Sigmoid colon (tissue), 7 donors: Measurements from ENCODE around the gene RGN. TPM values are rescaled to one million over a fixed set of nuclear protein-coding genes. Genes with fewer than 3 reads are reported as not detected.
"Not testable (repeated sequence)": the region's sequence is repeated elsewhere in the genome, so short reads cannot be mapped to it uniquely, and the experiment has no call there.

Experiments
- DNase-seq: peaks from one replicate; pipeline ENCODE4 v3.0.0-alpha.2; 2019
- H3K27ac ChIP-seq, 4 donors: fragments of 200-600 bp; sonication (generic); one replicate each; pipeline ENCODE4 v1.5.1; 2016 to 2019; ENCODE audit warnings: mild to moderate bottlenecking in 1 of 4
- H3K27me3 ChIP-seq, 3 donors: fragments of 200-600 bp; sonication (generic); one replicate each; pipeline ENCODE4 v1.5.1; 2019; ENCODE audit warnings: mild to moderate bottlenecking in 1 of 3
- H3K36me3 ChIP-seq, 4 donors: fragments of 200-600 bp; sonication (generic); one replicate each; pipeline ENCODE4 v1.5.1; 2016 to 2019
- H3K4me1 ChIP-seq, 4 donors: fragments of 200-600 bp; sonication (generic); one replicate each; pipeline ENCODE4 v1.5.1; 2017 to 2019
- H3K4me3 ChIP-seq, 4 donors: fragments of 200-600 bp; sonication (generic); one replicate each; pipeline ENCODE4 v1.5.1; 2017 to 2019; ENCODE audit warnings: mild to moderate bottlenecking in 2 of 4, moderate library complexity in 1 of 4
- H3K9me3 ChIP-seq, 4 donors: fragments of 200-600 bp in 3 of 4; sonication (generic) in 3 of 4; one replicate each; pipeline versions ENCODE4 v1.5.1 to v1.6.1; 2013 to 2019
- EP300 ChIP-seq, 4 donors: sonication (generic); formaldehyde crosslinking; IDR thresholded peaks; one replicate each; pipeline ENCODE4 v1.6.1; 2017; ENCODE audit warnings: antibody characterized with exemption in 4 of 4
- POLR2A ChIP-seq, 2 donors: fragments of 450-650 bp; IDR thresholded peaks; one replicate each; pipeline ENCODE4 v1.6.1; 2016; ENCODE audit warnings: antibody characterized with exemption in 2 of 2, mild to moderate bottlenecking in 2 of 2, moderate library complexity in 2 of 2
- POLR2AphosphoS5 ChIP-seq, 4 donors: sonication (generic); formaldehyde crosslinking; IDR thresholded peaks; one replicate each; pipeline ENCODE4 v1.6.1; 2017; ENCODE audit warnings: antibody characterized with exemption in 4 of 4
- WGBS, 2 donors: extraction: QIAGEN DNeasy Blood & Tissue Kit; methylation state at CpG; one replicate each; pipeline ENCODE4 v1.1.7; 2013; 5-methylcytosine and 5-hydroxymethylcytosine counted together
- intact Hi-C: fragments of 100-400 bp; cut with DNase I; formaldehyde crosslinking; loops from one replicate; pipeline ENCODE4 v1.15.1; 2023
- polyA plus RNA-seq, 3 donors: library from polyadenylated mRNA; stranded (reverse); fragments of 200-250 nt; gene quantifications; one replicate each; pipeline ENCODE4 v1.2.3, GENCODE V29; 2013
- small RNA-seq, 3 donors: library from RNA; depleted of rRNA; stranded (forward); fragments of <200 nt; gene quantifications; one replicate each; pipeline ENCODE3, GENCODE V24; 2016
- total RNA-seq, 4 donors: library from RNA; depleted of rRNA; stranded (reverse); fragments of >200 nt; gene quantifications; one replicate each; pipeline ENCODE4 v1.1.0, GENCODE V29; 2016
- TF ChIP-seq, protein P1 (sequence below), 4 experiments: fragments of 450-650 bp in 3 of 4; fragments of 200-600 bp in 1 of 4; IDR thresholded peaks; one replicate each; pipeline ENCODE4 v1.5.1; 2016 to 2019; ENCODE audit warnings: antibody characterized with exemption in 4 of 4, mild to moderate bottlenecking in 3 of 4, moderate library complexity in 2 of 4
- donor health status: healthy with polysubstance abuse.
- donor health status: Bipolar disorder and iron deficiency.
- donor health status: healthy.

Gene RGN
- total and polyA plus RNA-seq, 7 donors = 0.42 to 12.2 (median 5.7) TPM; not detected in 1

DNA sequence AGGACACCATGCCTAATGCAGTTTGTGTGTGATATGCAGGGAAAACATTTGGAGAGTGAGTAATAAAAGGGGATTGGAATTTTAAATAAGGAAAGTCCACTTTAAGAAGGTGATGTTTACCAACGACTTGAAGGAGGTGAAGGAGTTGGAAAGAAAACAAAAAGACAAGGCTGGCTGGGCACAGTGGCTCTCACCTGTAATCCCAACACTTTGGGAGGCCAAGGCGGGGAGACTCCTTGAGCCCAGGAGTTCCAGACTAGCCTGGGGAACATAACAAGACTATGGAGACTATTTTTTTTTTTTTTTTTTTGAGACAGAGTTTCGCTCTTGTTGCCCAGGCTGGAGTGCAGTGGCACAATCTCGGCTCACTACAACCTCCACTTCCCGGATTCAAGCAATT, 55.2 kb downstream of the RGN start:
- Histone ChIP-seq H3K9me3 (no peaks in the 10 kb centered on the region), H3K4me3 (no peak overlapping the region), H3K4me1 (peaks cover 0 to 9% (median 0%) of the 10 kb centered on the region in 4 donors), H3K27ac (no peak overlapping the region), H3K36me3 (no peaks in the 10 kb centered on the region), H3K27me3 (no peaks in the 10 kb centered on the region)
- TF ChIP-seq POLR2A (IDR thresholded peaks at IDR 0.05) (no peak), POLR2AphosphoS5 (IDR thresholded peaks at IDR 0.05) (no peak), EP300 (IDR thresholded peaks at IDR 0.05) (no peak)
- TF ChIP-seq, protein P1, sequence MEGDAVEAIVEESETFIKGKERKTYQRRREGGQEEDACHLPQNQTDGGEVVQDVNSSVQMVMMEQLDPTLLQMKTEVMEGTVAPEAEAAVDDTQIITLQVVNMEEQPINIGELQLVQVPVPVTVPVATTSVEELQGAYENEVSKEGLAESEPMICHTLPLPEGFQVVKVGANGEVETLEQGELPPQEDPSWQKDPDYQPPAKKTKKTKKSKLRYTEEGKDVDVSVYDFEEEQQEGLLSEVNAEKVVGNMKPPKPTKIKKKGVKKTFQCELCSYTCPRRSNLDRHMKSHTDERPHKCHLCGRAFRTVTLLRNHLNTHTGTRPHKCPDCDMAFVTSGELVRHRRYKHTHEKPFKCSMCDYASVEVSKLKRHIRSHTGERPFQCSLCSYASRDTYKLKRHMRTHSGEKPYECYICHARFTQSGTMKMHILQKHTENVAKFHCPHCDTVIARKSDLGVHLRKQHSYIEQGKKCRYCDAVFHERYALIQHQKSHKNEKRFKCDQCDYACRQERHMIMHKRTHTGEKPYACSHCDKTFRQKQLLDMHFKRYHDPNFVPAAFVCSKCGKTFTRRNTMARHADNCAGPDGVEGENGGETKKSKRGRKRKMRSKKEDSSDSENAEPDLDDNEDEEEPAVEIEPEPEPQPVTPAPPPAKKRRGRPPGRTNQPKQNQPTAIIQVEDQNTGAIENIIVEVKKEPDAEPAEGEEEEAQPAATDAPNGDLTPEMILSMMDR (IDR thresholded peaks at IDR 0.05) = no peak
- DNase-seq = peak; percentile 48
- WGBS, 2 donors = 82 to 83% methylated on average over 4 to 5 of the region's 5 CpGs
- intact Hi-C loops = no loop called here

DNA sequence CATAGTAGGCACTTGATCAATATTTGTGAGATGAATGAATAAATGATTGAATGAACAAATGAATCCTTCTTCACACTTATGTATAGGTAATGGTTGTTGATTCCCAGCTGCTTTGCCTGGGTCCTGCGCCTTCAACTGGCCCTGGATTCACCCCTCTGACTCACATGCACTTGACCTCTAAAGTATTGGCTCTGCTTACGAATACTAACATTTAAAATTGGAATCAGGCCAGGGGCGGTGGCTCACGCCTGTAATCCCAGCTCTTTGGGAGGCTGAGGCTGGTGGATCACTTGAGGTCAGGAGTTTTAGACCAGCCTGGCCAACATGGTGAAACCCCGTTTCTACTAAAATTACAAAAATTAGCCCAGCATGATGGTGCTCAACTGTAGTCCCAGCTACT, 57.4 kb downstream of the RGN start:
- WGBS, 2 donors = 45 to 80% methylated on average over 5 of the region's 5 CpGs
- H3K36me3 ChIP-seq, H3K27me3 ChIP-seq, intact Hi-C loops, H3K4me3 ChIP-seq, H3K27ac ChIP-seq, H3K4me1 ChIP-seq, H3K9me3 ChIP-seq: not testable (repeated sequence)
- peak; percentile 45 for DNase-seq

DNA sequence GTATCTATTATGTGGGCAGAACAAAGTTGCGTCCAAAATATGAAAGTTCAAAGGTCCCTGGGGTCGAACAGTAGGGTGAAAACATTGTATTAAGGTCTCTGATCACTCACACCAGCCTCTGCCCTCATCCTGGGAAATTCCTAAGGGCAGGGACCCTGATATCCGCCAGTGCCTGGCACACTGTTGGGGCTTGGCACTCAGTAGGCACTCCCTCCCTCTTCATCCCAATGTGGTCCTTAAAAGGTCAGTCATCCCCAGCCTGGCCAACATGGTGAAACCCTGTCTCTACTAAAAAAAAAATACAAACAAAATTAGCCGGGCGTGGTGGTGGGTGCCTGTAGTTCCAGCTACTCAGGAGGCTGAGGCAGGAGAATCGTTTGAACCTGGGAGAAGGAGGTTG, 59.9 kb downstream of the RGN start:
- TF ChIP-seq EP300 (IDR thresholded peaks at IDR 0.05) = no peak
- no peak for TF ChIP-seq POLR2AphosphoS5 (IDR thresholded peaks at IDR 0.05)
- TF ChIP-seq, protein P1 (IDR thresholded peaks at IDR 0.05) = no peak
- no peak for TF ChIP-seq POLR2A (IDR thresholded peaks at IDR 0.05)
- Histone ChIP-seq H3K27me3 (no peaks in the 10 kb centered on the region), H3K4me3 (no peak overlapping the region), H3K9me3 (no peaks in the 10 kb centered on the region), H3K27ac (no peak overlapping the region), H3K36me3 (peaks cover 0 to 10% (median 0%) of the 10 kb centered on the region in 4 donors), H3K4me1 (peaks cover 0 to 2% (median under 1%) of the 10 kb centered on the region in 4 donors)
- intact Hi-C loops = no loop called here
- DNase-seq = no peak
- WGBS, 2 donors = 86 to 91% methylated on average over 6 of the region's 6 CpGs

Small RNA genes lying within 50 kb of the gene (small RNA-seq; reads per million reads assigned to genes)
- gene RNU12-2P (0 reads per million in 3 donors), gene RNU6-1189P (0 reads per million in 3 donors)

Other genes starting within 250 kb of the RGN start
- gene RP2, start 241.4 kb upstream of the RGN start, total RNA-seq = 10 to 100 TPM in 2 of 4 donors, 1 to 10 TPM in 2; 8.0 to 11.9 (median 9.8) TPM
- gene RP2, start 241.4 kb upstream of the RGN start, polyA plus RNA-seq = 10 to 100 TPM in 2 of 3 donors, 1 to 10 TPM in 1; 8.7 to 20.1 (median 10.2) TPM
- gene JADE3, start 166.0 kb upstream of the RGN start, total RNA-seq = 1 to 10 TPM; 5.3 to 7.8 (median 7.0) TPM
- gene JADE3, start 166.0 kb upstream of the RGN start, polyA plus RNA-seq = 1 to 10 TPM in 2 of 3 donors, under 1 TPM in 1; 0.60 to 4.0 (median 2.3) TPM
- 100 to 1,000 TPM in 1 of 4 donors, 10 to 100 TPM in 3; 64.3 to 103 (median 82.8) TPM for gene NDUFB11, start 66.3 kb downstream of the RGN start, total RNA-seq
- gene NDUFB11, start 66.3 kb downstream of the RGN start, polyA plus RNA-seq = 100 to 1,000 TPM in 1 of 3 donors, 10 to 100 TPM in 2; 82.3 to 124 (median 91.8) TPM
- 10 to 100 TPM; 17.1 to 28.0 (median 22.0) TPM for gene RBM10, start 66.8 kb downstream of the RGN start, total RNA-seq
- 10 to 100 TPM; 15.0 to 44.3 (median 23.8) TPM for gene RBM10, start 66.8 kb downstream of the RGN start, polyA plus RNA-seq
- 100 to 1,000 TPM in 1 of 4 donors, 10 to 100 TPM in 3; 74.9 to 112 (median 80.7) TPM for gene UBA1, start 115.4 kb downstream of the RGN start, total RNA-seq
- gene UBA1, start 115.4 kb downstream of the RGN start, polyA plus RNA-seq = 100 to 1,000 TPM in 1 of 3 donors, 10 to 100 TPM in 2; 72.7 to 126 (median 84.2) TPM
- 10 to 100 TPM; 43.8 to 55.9 (median 45.6) TPM for gene CDK16, start 140.2 kb downstream of the RGN start, total RNA-seq
- gene CDK16, start 140.2 kb downstream of the RGN start, polyA plus RNA-seq = 10 to 100 TPM; 35.4 to 64.6 (median 46.5) TPM
- gene USP11, start 154.6 kb downstream of the RGN start, total RNA-seq = 10 to 100 TPM; 18.9 to 37.7 (median 35.3) TPM
- 10 to 100 TPM in 1 of 3 donors, 1 to 10 TPM in 2; 4.9 to 21.8 (median 6.6) TPM for gene USP11, start 154.6 kb downstream of the RGN start, polyA plus RNA-seq